Keratinocyte (primary cell): ENCODE data around the gene SMAD3. TPM values are rescaled to one million over a fixed set of nuclear protein-coding genes. Genes with fewer than 3 reads are reported as not detected.

Source experiments
- DNase-seq: peaks from one replicate; pipeline ENCODE4 v3.0.0-alpha.2; 2011; ENCODE audit warnings: low read depth, missing footprints, low spot score
- FAIRE-seq: peaks from 2 replicates; lab custom pipeline; 2011; peaks lifted over from hg19 to GRCh38; lab: Jason Lieb, UNC
- H2AFZ ChIP-seq: 2 replicates; pipeline ENCODE4 v1.6.0; 2012; ENCODE audit warnings: low read length, control low read depth, inconsistent platforms; ENCODE audit not compliant: control insufficient read depth
- H3K27ac ChIP-seq: 2 replicates; pipeline ENCODE4 v1.5.1; 2011; ENCODE audit warnings: low read length; ENCODE audit not compliant: control insufficient read depth, insufficient read depth
- H3K27me3 ChIP-seq: 3 replicates; pipeline ENCODE4 v1.6.0; 2011; ENCODE audit warnings: low read length; ENCODE audit not compliant: control insufficient read depth, insufficient read depth; ENCODE audit errors: extremely low read depth
- H3K36me3 ChIP-seq, 2 experiments: 2 replicates in 1 of 2; 3 replicates in 1 of 2; pipeline ENCODE4 v1.5.1; 2011; ENCODE audit warnings: low read length in 2 of 2, mild to moderate bottlenecking in 1 of 2; ENCODE audit not compliant: control insufficient read depth in 2 of 2, insufficient read depth in 2 of 2; ENCODE audit errors: extremely low read depth in 1 of 2
- H3K4me1 ChIP-seq: 3 replicates; pipeline ENCODE4 v1.5.1; 2011; ENCODE audit warnings: low read length; ENCODE audit not compliant: control insufficient read depth, insufficient read depth; ENCODE audit errors: extremely low read depth
- H3K4me2 ChIP-seq: 3 replicates; pipeline ENCODE4 v1.6.0; 2011; ENCODE audit warnings: low read depth, low read length; ENCODE audit not compliant: control insufficient read depth, insufficient read depth; ENCODE audit errors: extremely low read depth
- H3K4me3 ChIP-seq, 3 experiments: fragments of 200-600 bp in 1 of 3; sonication (generic) in 1 of 3; 2 replicates in 2 of 3; 3 replicates in 1 of 3; pipeline ENCODE4 v1.5.1; 2011 to 2016; ENCODE audit warnings: low read length in 3 of 3, mild to moderate bottlenecking in 3 of 3, control low read depth in 2 of 3, inconsistent platforms in 1 of 3, low read depth in 1 of 3, mixed read lengths in 1 of 3, mixed run types in 1 of 3, moderate library complexity in 1 of 3; ENCODE audit not compliant: control insufficient read depth in 2 of 3, insufficient read depth in 2 of 3; ENCODE audit errors: extremely low read depth in 1 of 3
- H3K79me2 ChIP-seq: 2 replicates; pipeline ENCODE4 v1.6.0; 2012; ENCODE audit warnings: low read length; ENCODE audit not compliant: control insufficient read depth, insufficient read depth
- H3K9ac ChIP-seq: 3 replicates; pipeline ENCODE4 v1.6.0; 2011; ENCODE audit warnings: low read length; ENCODE audit not compliant: control insufficient read depth, insufficient read depth; ENCODE audit errors: extremely low read depth
- H3K9me1 ChIP-seq: 3 replicates; pipeline ENCODE4 v1.6.0; 2011; ENCODE audit warnings: low read length; ENCODE audit not compliant: control insufficient read depth, insufficient read depth; ENCODE audit errors: extremely low read depth
- H3K9me3 ChIP-seq: 2 replicates; pipeline ENCODE4 v1.5.1; 2012; ENCODE audit warnings: low read depth, low read length; ENCODE audit not compliant: control insufficient read depth
- H4K20me1 ChIP-seq: 3 replicates; pipeline ENCODE4 v1.6.0; 2011; ENCODE audit warnings: low read length; ENCODE audit not compliant: control insufficient read depth, insufficient read depth; ENCODE audit errors: extremely low read depth
- CTCF ChIP-seq, 3 experiments: IDR thresholded peaks in 1 of 3; conservative IDR thresholded peaks in 1 of 3; optimal IDR thresholded peaks in 1 of 3; 2 replicates in 2 of 3; 3 replicates in 1 of 3; pipeline versions ENCODE3 to v1.5.1; 2011; ENCODE audit warnings: low read length in 3 of 3, mild to moderate bottlenecking in 3 of 3, moderate library complexity in 2 of 3, control low read depth in 1 of 3, inconsistent platforms in 1 of 3; ENCODE audit not compliant: insufficient read depth in 2 of 3; ENCODE audit errors: extremely low read depth in 1 of 3
- EZH2 ChIP-seq: IDR thresholded peaks from one replicate; pipeline ENCODE4 v1.6.1; 2012; ENCODE audit warnings: inconsistent platforms, mild to moderate bottlenecking, low read length, moderate library complexity
- dilution Hi-C: fragments of 300-500 bp; cut with MboI; formaldehyde crosslinking; loops from one replicate; pipeline ENCODE4 v1.7.0; 2020; ENCODE audit warnings: low sequenced_read_pairs; ENCODE audit not compliant: extremely low pct_ligation_motif_present
- polyA plus RNA-seq, 5 experiments: library from polyadenylated mRNA; depleted of rRNA in 3 of 5; stranded (reverse) in 3 of 5; stranded (forward) in 1 of 5; unstranded in 1 of 5; fragments of >200 nt; gene quantifications; 1 replicate in 1 of 5; 2 replicates in 3 of 5; 3 replicates in 1 of 5; pipeline versions ENCODE4 v1.2.1 to v1.2.3, GENCODE V29; 2011 to 2012; ENCODE audit warnings: missing spikeins in 2 of 5, low read depth in 1 of 5, low replicate concordance in 1 of 5

SMAD3 gene
- polyA plus RNA-seq, 1 donor (not counting 4 experiments of a cell fraction or from before 2014, with no cell fraction given), result 33.7 TPM

- H3K4me2 ChIP-seq, result no peak overlapping the region
These were observed 3.5 kb upstream of the SMAD3 start for GRCh38 chr15:67061811-67062368.

GRCh38 chr15:67062369-67062985 is 2.9 kb upstream of the SMAD3 start:
- FAIRE-seq (no peak), DNase-seq (no peak)
- Histone ChIP-seq H3K27me3 (no peaks in the 10 kb centered on the region), H3K4me1 (peaks cover 6% of the 10 kb centered on the region), H3K9ac (no peak overlapping the region), H3K9me1 (no peaks in the 10 kb centered on the region), H3K4me2 (no peak overlapping the region), H3K36me3 (no peaks in the 10 kb centered on the region), H3K27ac (no peak overlapping the region), H3K4me3 (no peak overlapping the region), H2AFZ (no peak overlapping the region), H3K79me2 (peaks cover 16% of the 10 kb centered on the region), H4K20me1 (no peaks in the 10 kb centered on the region), H3K9me3 (no peaks in the 10 kb centered on the region)
- dilution Hi-C loops, result no loop called here
- no peak for TF ChIP-seq EZH2
- TF ChIP-seq CTCF (optimal IDR thresholded peaks at IDR 0.05 in 1 of 3, IDR thresholded peaks at IDR 0.05 in 1 of 3, conservative IDR thresholded peaks at IDR 0.05 in 1 of 3; ENCODE audit: extremely low read depth in 1 of 3, insufficient read depth in 2 of 3, low read length in 3 of 3), result no peak

More at GRCh38 chr15:67061811-67062368, 3.5 kb upstream of the SMAD3 start:
- Histone ChIP-seq H3K9ac (no peak overlapping the region), H3K79me2 (peaks cover 10% of the 10 kb centered on the region), H3K9me3 (no peaks in the 10 kb centered on the region), H3K4me1 (peaks cover 6% of the 10 kb centered on the region), H4K20me1 (no peaks in the 10 kb centered on the region), H3K27ac (no peak overlapping the region), H3K36me3 (no peaks in the 10 kb centered on the region), H3K4me3 (no peak overlapping the region), H3K9me1 (no peaks in the 10 kb centered on the region), H3K27me3 (no peaks in the 10 kb centered on the region), H2AFZ (no peak overlapping the region)
- FAIRE-seq (no peak), DNase-seq (no peak)
- dilution Hi-C loops, result no loop called here
- TF ChIP-seq EZH2, result no peak
- TF ChIP-seq CTCF (optimal IDR thresholded peaks at IDR 0.05 in 1 of 3, IDR thresholded peaks at IDR 0.05 in 1 of 3, conservative IDR thresholded peaks at IDR 0.05 in 1 of 3; ENCODE audit: extremely low read depth in 1 of 3, insufficient read depth in 2 of 3, low read length in 3 of 3), result no peak
